Right cardiac atrium (tissue), 5 donors: ENCODE data around the gene WNT11. TPM values are rescaled to one million over a fixed set of nuclear protein-coding genes. Genes with fewer than 3 reads are reported as not detected.

Experiments used
- ATAC-seq, 2 donors: fragments of 200-7000 bp; cut with Tn5 transposase; one replicate each; pipeline versions ENCODE4 v1.8.0 to v1.9.1; 2020; ENCODE audit warnings: moderate library complexity in 2 of 2, mild to moderate bottlenecking in 1 of 2
- DNase-seq, 3 donors: peaks; one replicate each; pipeline ENCODE4 v3.0.0-alpha.2; 2020
- H3K27ac ChIP-seq: one replicate; pipeline ENCODE4 v1.5.1; 2013; ENCODE audit warnings: mild to moderate bottlenecking, low read length, control low read depth, moderate library complexity
- H3K27me3 ChIP-seq: one replicate; pipeline ENCODE4 v1.6.1; 2013; ENCODE audit not compliant: control insufficient read depth, insufficient read depth
- H3K4me1 ChIP-seq: one replicate; pipeline ENCODE4 v1.6.1; 2013; ENCODE audit warnings: low read length; ENCODE audit not compliant: control insufficient read depth, insufficient read depth
- H3K4me3 ChIP-seq: one replicate; pipeline ENCODE4 v1.5.1; 2013; ENCODE audit warnings: low read length, control low read depth
- H3K9me3 ChIP-seq: one replicate; pipeline ENCODE4 v1.6.1; 2013; ENCODE audit warnings: low read length; ENCODE audit not compliant: control insufficient read depth
- WGBS: extraction: QIAGEN DNeasy Blood & Tissue Kit; methylation state at CpG from one replicate; pipeline ENCODE4 v1.1.7; 2013; 5-methylcytosine and 5-hydroxymethylcytosine counted together
- intact Hi-C, 4 donors: fragments of 100-400 bp; cut with DNase I; formaldehyde crosslinking; loops; one replicate each; pipeline versions ENCODE4 v1.11.0 to v1.14.0; 2022 to 2023
- polyA plus RNA-seq: library from polyadenylated mRNA; stranded (reverse); fragments of 200-250 nt; gene quantifications from one replicate; pipeline ENCODE4 v1.2.3, GENCODE V29; 2013
- total RNA-seq, 4 donors: library from RNA; stranded (reverse); fragmentation: NEBNext Ultra II Directional; extraction: Animal tissue kit (Norgen Biotek cat#: 25700); gene quantifications; one replicate each; pipeline ENCODE4 v1.2.1, GENCODE V29; 2021
- donor health status: healthy with polysubstance abuse.
- donor health status: DM: no; HTN: yes; CAD: no.
- donor health status: DM: no; HTN: no; CAD: no.
- donor health status: DM: no; HTN: yes; CAD: no; lungs with severe emphysema.
- donor health status: DM: yes; HTN: yes; CAD: no.

Gene WNT11
- total and polyA plus RNA-seq, 5 donors = 2.1 to 7.1 (median 2.9) TPM

DNA sequence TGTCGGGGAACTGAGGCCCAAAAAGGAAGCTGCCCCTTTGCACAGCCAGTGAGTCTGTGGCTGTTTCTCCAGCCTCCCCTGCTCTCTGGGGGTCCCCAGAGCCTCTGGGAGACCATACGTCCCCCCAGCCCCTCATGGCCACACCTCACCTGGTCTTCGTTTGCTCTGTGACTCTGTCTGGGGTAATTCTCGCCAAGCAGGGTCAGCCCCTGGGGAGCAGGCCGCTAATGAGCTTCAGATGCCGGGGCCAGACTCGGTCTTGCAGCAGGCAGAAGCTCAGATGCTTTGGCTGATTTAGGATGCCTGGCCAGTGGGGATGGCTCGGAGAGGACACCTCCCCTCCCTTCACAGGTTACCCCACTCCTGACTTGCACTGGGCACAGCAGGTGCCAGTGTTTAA lies 24.1 kb upstream of the WNT11 start:
- no peak overlapping the region for H3K4me3 ChIP-seq
- H3K27ac ChIP-seq = no peak overlapping the region
- no peak for ATAC-seq
- intact Hi-C loops = no loop called here
- no peaks in the 10 kb centered on the region for H3K27me3 ChIP-seq
- WGBS = 70% methylated on average over 8 of the region's 8 CpGs
- H3K9me3 ChIP-seq = no peaks in the 10 kb centered on the region
- H3K4me1 ChIP-seq = no peaks in the 10 kb centered on the region
- DNase-seq = peak in 2 of 3 donors; percentile 6 to 58

DNA sequence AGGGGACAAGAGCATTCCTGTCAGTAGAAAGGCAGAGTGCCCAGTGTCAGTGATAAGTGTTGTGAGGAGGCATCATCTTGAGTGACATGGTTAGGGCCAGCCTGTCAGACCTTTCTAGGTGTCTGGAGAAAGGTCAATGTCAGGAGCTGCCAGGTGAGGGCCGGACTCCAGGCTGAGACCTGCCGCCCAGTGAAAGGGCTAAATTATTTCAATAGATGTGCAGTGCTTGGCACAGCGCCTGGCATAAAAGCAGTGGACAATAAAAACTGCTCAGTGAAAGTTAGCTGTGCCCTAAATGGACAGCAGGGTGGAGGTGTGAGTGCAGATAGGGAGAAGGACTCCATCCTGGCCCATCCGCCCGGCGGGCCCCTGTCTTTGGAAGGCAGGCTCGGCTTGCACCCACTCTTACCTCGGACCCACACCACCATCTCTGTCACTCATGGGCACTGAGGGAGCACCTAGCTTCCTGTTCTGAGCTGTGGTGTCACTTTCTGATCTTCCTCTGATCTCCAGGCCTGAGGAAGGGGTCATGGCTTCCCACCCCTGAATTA lies 23.5 kb upstream of the WNT11 start:
- 76% methylated on average over 8 of the region's 8 CpGs for WGBS
- intact Hi-C loops = no loop called here
- no peaks in the 10 kb centered on the region for H3K9me3 ChIP-seq
- H3K4me3 ChIP-seq = no peak overlapping the region
- no peak overlapping the region for H3K27ac ChIP-seq
- no peak for ATAC-seq
- H3K27me3 ChIP-seq = no peaks in the 10 kb centered on the region
- H3K4me1 ChIP-seq = no peaks in the 10 kb centered on the region
- DNase-seq = peak in 2 of 3 donors; percentile 9 to 47

DNA sequence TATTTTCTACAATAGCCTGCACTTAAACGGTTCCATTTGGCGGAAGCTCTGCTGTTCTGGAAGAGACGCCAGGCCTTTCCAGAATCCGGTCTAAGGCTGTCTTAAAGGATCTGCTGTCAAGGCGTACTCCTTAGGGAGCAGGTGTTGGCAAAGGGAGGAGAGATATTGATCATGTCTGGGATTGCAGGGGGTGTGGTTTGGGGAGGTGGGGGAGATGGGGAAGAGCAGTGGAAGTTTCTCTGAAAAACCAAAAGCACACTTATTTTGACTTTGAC lies 22.5 kb upstream of the WNT11 start:
- Histone ChIP-seq H3K9me3 (no peaks in the 10 kb centered on the region), H3K27me3 (no peaks in the 10 kb centered on the region), H3K27ac (no peak overlapping the region), H3K4me3 (no peak overlapping the region), H3K4me1 (no peaks in the 10 kb centered on the region)
- no peak for DNase-seq
- no peak for ATAC-seq
- 75% methylated on average over 5 of the region's 5 CpGs for WGBS
- intact Hi-C loops = no loop called here

DNA sequence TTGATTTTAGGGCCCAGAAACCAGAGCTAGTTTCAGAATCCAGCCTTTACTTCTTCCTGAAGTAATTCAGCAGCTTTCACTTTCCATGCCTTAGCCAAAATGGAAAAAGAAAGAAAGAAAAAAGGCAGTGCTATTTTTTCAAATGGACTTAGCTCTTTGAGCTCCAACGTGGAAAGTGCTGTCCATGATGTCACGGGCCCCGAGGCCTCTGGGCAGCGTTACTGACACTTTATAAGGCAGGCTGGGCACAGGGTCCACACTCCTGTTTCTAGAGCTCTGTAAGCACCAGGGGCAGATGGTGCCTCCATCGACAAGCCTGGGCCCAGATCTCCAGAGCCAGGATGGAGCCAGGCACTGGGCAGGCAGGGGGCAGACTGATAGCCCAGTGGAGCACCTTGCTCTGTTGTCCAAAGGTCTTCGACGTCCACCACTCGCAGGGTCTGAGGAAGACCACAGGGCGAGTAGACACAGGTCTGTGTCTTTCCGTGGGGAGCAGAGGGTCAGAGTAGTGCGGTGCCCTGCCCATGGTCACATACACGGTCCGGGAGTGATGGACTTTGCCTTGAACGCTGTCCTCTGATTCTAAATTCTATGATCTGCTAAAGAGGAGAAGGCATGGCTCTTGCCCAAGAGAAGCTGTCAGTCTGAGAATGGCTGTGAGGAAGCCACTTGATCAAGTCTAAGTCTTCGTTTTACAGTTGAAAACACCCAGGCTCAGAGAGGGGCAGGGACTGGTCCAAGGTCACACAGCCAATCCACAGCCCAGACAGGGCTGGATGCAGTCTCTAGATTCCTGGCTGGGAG lies 22.0 kb upstream of the WNT11 start:
- Histone ChIP-seq H3K27ac (no peak overlapping the region), H3K4me3 (no peak overlapping the region), H3K9me3 (no peaks in the 10 kb centered on the region), H3K27me3 (no peaks in the 10 kb centered on the region), H3K4me1 (no peaks in the 10 kb centered on the region)
- intact Hi-C loops = no loop called here
- DNase-seq = peak; percentile 11 to 51 (median 39)
- 80% methylated on average over 15 of the region's 15 CpGs for WGBS
- ATAC-seq = no peak

DNA sequence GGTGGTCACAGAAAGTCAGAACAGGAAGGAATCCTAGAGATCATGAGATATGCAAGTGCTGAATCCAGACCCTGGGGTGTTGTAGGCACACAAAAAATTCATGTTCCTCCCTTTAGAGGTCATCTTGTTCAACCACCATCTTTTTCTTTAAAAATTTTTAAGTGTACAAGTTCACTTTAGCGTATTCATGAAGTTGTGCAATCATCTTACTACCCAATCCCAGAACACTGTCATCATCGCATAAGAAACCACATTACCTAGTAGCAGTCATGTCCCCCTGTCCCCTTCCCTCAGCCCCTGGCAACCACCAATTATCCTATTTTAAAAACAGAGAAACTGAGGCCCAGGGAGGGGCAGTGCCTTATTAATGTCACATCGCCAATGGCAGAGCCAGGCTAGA lies 20.3 kb upstream of the WNT11 start:
- intact Hi-C loops = no loop called here

DNA sequence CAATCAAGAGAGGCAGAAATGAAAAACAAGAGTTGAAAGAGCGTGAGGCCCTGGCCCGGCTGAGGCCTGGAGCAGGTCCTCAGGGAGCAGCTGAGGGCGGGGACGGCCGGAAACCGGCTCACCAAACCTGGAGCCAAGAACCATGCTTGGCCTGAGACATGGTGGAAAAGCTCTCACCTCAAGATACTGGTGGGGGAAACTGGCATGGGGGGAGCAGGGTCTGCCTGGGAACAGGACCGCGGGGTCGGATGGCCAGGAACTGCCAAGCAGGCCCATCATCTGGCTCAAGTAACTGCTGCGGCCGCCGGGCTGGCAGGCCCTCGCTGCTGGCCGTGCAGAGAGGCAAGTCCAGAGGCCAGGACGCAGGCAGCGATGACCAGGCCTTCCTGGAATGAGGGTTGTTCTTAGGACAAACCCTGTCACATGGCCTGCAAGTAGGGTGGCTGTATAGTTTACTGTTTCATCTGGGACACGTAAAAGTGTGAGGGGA lies 18.9 kb upstream of the WNT11 start:
- intact Hi-C loops = no loop called here

More for the DNA sequence above, 20.3 kb upstream of the WNT11 start:
- H3K4me1 ChIP-seq = no peaks in the 10 kb centered on the region
- no peak overlapping the region for H3K27ac ChIP-seq
- whole genome bisulfite sequencing = 90% methylated on average over 3 of the region's 3 CpGs
- H3K4me3 ChIP-seq = no peak overlapping the region
- no peaks in the 10 kb centered on the region for H3K9me3 ChIP-seq
- H3K27me3 ChIP-seq = no peaks in the 10 kb centered on the region
- no peak for ATAC-seq
- peak in 1 of 3 donors; percentile 4 for DNase-seq

DNA sequence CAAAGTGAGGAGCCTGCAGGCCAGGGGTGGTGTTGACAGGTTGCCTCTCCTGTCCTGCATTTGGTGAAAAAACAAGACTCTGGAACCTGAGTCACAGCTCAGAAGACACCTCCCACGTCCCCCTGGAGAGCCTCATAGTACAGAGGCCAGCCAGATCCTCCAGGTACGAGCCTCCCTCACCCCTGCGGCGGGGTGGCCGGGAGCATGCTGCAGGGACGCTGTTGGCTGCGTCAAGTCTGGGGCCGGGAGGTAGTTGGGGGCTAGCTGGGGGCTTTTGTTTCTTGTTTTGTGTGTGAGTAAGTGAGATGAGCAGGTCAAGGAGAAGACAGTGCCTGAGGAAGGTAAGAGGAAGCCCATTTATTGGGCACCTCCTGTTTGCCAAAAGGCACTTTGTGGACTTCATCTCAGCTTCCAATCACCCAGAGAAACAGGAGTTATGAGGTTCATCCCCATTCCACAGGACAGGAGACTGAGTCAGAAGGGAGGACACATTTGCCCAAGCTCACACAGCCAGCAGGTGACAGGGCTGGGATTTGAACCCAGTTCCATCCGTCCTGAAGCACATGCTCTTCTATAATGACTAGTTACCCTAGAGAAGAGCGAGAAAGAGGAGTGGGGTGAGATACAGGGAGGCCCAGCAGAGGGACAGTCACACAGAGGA lies 18.3 kb upstream of the WNT11 start:
- DNase-seq (peak in 2 of 3 donors; percentile 7 to 28), ATAC-seq (no peak)
- intact Hi-C loops = no loop called here
- peak overlapping the region; percentile 21 for H3K27ac ChIP-seq
- no peaks in the 10 kb centered on the region for H3K4me1 ChIP-seq
- 84% methylated on average over 10 of the region's 10 CpGs for WGBS
- no peaks in the 10 kb centered on the region for H3K27me3 ChIP-seq
- H3K4me3 ChIP-seq = no peak overlapping the region
- no peaks in the 10 kb centered on the region for H3K9me3 ChIP-seq

More for the DNA sequence above, 18.9 kb upstream of the WNT11 start:
- no peaks in the 10 kb centered on the region for H3K9me3 ChIP-seq
- DNase-seq (peak; percentile 74 to 87 (median 85)), ATAC-seq (peak; percentile 82 to 84)
- peak overlapping the region; percentile 55 for H3K27ac ChIP-seq
- H3K27me3 ChIP-seq = no peaks in the 10 kb centered on the region
- 65% methylated on average over 17 of the region's 17 CpGs for WGBS
- H3K4me3 ChIP-seq = no peak overlapping the region
- no peaks in the 10 kb centered on the region for H3K4me1 ChIP-seq

DNA sequence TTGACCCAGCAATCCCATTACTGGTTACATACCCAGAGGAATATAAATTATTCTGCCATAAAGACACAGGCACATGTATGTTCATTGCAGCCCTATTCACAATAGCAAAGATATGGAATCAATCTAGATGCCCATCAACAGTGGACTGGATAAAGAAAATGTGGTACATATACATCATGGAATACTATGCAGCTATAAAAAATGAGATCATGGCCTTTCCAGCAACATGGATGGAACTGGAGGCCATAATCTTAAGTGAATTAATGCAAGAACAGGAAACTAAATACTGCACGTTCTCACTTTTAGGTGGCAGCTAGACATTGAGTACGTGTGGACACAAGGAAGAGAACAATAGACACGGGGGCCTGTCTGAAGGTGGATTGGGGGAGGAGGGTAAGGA lies 15.1 kb upstream of the WNT11 start:
- no peak for DNase-seq
- WGBS = 85% methylated on average over 3 of the region's 3 CpGs
- intact Hi-C loops = no loop called here
- H3K4me3 ChIP-seq = no peak overlapping the region
- no peak overlapping the region for H3K27ac ChIP-seq
- H3K27me3 ChIP-seq = no peaks in the 10 kb centered on the region
- H3K9me3 ChIP-seq = no peaks in the 10 kb centered on the region
- no peaks in the 10 kb centered on the region for H3K4me1 ChIP-seq
- no peak for ATAC-seq

DNA sequence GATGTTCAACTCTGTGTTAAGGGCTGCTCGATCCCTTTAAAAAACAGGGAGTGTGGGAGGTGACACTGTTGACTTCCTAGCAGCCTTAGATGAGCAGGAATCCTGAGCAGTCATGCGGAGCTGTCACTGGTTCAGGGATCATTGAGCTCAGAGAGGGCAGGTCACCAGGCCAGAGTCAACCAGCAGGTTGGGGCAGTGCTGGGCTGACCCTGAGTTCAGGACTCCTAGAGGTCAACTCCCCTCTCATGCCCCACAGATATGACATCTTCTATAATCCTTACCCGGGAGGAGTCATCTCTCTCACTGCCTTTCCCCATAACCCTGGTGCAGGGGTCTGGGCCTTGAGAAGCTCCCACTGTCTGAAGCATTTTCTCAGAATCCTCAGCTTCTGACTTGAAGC lies 12.9 kb upstream of the WNT11 start:
- Histone ChIP-seq H3K9me3 (no peaks in the 10 kb centered on the region), H3K27me3 (no peaks in the 10 kb centered on the region), H3K27ac (no peak overlapping the region), H3K4me3 (no peak overlapping the region), H3K4me1 (no peaks in the 10 kb centered on the region)
- WGBS = 79% methylated on average over 3 of the region's 3 CpGs
- DNase-seq (no peak), ATAC-seq (no peak)
- intact Hi-C loops = no loop called here

DNA sequence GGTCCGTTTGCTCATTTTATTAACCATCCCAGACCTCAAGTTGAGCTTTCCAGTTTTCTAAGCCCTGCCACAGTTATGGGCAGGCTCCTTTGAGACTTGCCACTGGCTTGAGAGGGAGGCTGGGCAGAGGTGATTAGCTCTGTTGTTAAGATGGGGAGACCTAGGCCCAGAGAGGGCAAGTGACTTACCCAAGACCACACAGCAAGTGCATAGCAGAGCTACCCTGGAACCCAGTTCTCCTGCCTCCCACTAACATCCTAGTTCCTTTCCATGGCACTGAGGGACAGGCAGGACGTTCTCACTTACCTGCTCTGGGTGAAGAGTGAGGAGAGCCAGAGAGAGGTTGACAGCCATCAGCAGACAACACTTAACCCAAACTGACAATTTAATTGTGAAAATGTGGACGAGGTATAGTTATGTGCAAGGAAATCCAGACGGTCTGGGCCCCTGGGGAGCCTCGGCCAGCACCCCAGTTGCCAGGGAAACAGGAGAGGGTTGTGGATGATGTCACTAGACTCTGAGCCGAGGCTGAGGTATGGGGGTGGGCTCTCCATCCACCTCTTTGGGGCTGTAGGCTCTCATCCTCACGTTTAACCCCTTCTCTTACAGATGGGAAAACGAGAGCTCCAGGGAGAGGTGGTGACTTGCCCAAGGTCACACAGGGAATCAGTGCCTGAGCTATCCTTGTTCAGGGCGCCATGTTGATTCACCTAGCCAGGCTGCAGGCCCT lies 12.3 kb upstream of the WNT11 start:
- Histone ChIP-seq H3K4me3 (no peak overlapping the region), H3K27me3 (no peaks in the 10 kb centered on the region), H3K27ac (no peak overlapping the region), H3K9me3 (no peaks in the 10 kb centered on the region), H3K4me1 (no peaks in the 10 kb centered on the region)
- ATAC-seq (no peak), DNase-seq (peak in 1 of 3 donors; percentile 2)
- WGBS = 53% methylated on average over 9 of the region's 9 CpGs
- intact Hi-C loops = no loop called here
